NOMO-1 treated with dmso at 0.1 percent for 144 hours (cell line): ENCODE results near the gene RAX.

ENCODE experiments used
- DNase-seq: peaks from one replicate; lab custom pipeline; 2025; ENCODE audit not compliant: unreplicated experiment; lab: John Stamatoyannopoulos, UW

Gene RAX

GRCh38 chr18:59272891-59273758 lies at the start of gene RAX:
Gene RAX, minus strand, starts transcription at chr18:59273454. Its CDS starts 248 bp downstream, at chr18:59273206.
- DNase-seq: no peak

- no peak for DNase-seq
These were observed 45.3 kb upstream of the RAX start, which contains the start of gene CPLX4 for GRCh38 chr18:59318460-59319050. Gene CPLX4, minus strand, starts transcription at chr18:59318649. Its CDS starts 187 bp downstream, at chr18:59318462.

GRCh38 chr18:59311631-59312030 lies 38.4 kb upstream of the RAX start:
- DNase-seq: no peak

DNA sequence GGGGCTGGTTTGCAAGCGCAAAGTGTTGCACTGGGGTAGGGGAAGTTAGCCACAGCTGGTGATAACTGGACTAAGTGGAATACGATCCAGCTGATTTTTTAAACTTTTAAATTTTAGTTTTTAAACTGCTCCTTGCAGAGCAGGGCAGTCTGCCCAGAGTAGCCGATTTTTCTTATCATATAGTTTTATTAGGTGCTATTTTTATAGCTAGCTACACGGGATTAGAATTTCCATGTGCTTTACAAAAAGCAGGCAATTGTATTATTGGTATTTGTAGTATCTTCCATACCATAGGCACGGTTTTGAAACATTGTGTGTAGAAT lies 35.6 kb upstream of the RAX start:
- DNase-seq: no peak

- peak; percentile 15 for DNase-seq
These were observed 35.1 kb upstream of the RAX start for GRCh38 chr18:59308248-59308937.

DNA sequence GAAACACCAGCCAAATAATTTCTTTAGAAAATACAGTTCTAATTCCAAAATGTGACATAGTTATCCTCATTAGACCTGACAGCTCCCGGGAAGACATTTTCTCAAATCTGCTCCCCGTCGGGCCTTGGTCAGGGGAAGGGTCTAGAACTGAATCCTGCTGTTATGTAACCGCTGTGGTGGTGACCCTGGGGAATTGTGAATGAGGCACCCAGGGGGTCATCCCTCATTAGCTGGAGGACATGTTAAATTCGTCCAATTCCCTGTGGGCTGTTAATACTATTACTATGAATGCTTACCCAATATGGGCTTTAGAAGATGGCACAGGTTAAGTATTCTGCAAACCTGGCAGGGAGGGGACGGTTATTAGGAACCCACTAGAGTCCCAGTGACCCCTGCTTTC lies 33.4 kb upstream of the RAX start:
- no peak for DNase-seq

DNA sequence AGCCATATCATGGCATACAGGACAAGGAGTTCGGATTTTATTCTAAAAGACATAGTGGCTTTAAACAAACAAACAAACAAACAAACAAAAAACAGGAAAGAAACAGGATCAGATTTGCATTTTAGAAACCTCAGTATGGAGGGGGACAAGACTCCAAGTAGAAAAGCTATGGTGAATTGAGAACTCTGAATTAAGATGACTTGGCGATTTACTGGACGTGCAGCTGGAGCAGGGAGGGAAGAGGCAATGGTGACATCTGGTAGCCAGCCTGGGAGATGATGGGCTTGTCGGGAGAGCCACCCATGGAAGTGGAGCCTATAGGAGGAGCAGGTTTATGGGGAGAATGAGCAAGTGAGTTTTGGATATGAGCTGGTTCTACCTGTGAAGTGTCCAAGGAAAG lies 32.0 kb upstream of the RAX start:
- no peak for DNase-seq

GRCh38 chr18:59303656-59304195 lies 30.5 kb upstream of the RAX start:
- no peak for DNase-seq

DNA sequence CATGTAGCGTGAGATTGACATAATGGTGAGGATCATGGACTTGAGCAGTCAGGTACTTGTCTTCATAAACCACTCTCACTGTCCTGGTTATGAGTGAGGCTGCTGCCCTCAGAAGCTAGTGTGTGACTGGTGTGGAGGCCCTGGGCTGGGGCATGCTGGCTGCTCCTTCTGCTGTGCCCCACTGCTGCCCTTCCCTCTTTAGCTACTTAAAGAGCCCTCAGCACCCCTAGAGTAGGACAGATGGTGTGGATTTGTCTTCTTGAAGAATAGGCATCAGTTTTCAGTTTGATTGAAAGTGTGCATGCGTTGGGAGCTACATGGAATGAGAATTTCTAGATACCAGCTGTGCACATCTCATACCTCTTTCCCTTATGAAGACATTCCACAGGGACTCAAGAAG lies 29.8 kb upstream of the RAX start:
- no peak for DNase-seq

GRCh38 chr18:59301929-59302328 lies 28.7 kb upstream of the RAX start:
- DNase-seq: no peak

DNA sequence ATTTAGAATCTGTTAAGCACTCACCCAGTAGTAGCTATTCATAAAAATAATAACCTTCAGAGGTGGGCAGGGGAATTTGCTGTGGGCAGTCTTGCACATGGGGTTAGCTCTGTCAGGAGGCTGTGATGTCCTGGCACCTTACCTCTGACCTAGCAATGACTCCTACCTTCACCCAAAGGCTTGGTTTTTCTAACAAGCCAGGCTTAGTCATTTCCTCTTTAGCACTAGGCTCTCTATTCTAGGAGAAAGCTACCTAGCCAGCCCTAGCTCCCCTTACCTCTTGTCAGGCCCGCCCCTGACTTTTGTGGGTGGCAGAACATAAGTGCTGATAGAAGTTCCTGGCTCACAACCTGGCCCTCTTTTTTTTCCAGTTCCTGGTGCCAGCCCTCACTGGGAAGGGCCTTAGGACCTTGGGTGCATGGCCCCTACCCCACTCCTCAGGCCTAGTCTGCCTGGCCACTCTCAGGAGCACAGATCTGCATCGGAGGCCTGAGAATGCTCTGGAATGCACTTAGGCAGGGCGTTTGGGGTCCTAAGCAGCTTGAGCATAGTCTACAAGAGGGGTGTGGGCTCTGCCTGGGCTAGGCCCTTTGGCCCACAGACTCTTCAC lies 27.5 kb upstream of the RAX start:
- no peak for DNase-seq

- no peak for DNase-seq
These were observed 25.6 kb upstream of the RAX start for GRCh38 chr18:59298871-59299270.

- no peak for DNase-seq
These were observed 20.1 kb upstream of the RAX start for GRCh38 chr18:59293317-59293716.

DNA sequence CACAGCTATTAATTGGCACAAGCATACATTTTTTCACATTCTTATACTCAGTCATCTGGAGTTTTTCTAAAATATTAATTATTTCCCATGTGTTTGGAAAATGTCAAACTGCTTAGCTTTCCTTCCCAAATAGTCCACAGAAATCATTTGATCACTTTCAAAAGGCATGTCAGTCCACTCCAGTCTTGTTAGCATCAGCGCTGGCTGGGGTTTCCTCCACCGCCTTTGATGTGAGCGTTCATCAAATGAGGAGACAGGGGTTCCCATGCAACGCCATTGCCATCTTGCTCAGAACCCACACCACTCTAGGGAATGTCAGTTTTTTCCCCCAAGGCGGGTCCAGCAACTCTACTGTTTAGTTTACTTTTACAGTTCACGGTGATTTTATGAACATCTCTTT lies 13.1 kb upstream of the RAX start:
- DNase-seq: no peak

GRCh38 chr18:59282341-59282740 lies 9.1 kb upstream of the RAX start:
- no peak for DNase-seq

GRCh38 chr18:59279722-59280121 lies 6.5 kb upstream of the RAX start:
- no peak for DNase-seq

DNA sequence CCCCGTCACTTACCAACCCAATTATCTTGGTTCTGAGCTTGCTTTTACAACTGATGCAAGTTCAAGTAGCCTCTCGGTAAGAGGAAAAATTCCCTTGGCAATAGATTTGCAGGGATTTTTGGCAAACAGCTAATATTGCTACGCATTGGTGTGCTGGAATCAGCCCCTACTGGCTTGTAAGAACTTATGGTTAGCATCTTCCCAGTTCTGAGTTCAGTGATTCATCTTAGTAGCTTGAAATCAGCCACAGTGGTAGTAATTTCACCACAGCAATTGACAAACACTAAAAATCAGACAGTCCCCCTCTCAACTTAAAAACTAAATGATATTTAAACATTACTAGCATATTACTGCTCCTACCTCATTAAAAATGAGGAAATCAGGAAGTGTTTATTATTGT lies 5.9 kb upstream of the RAX start:
- DNase-seq: no peak

- DNase-seq: no peak
These were observed 5.5 kb upstream of the RAX start for GRCh38 chr18:59278793-59279192.

DNA sequence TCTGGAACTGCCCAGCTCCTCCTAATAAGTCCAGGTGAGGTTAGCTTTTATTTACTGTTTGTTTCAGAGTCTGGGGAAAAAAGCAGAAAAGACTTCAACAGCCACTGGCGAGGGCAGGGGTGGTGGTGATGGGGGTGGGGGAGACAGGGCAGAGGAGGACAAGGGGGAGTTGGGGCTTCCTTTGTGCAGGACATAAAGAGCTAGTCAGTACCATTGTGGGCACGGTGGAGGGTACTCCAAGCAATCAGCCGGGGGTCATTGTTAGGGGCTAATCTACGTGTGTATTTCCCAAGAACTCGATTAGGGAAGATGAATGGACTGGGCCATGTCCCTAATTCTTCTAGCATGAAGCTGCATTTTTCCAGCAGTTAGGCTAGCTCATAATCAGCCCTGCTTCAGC lies 2.8 kb upstream of the RAX start:
- no peak for DNase-seq

- no peak for DNase-seq
These were observed 2.2 kb upstream of the RAX start for GRCh38 chr18:59275406-59275949.

DNA sequence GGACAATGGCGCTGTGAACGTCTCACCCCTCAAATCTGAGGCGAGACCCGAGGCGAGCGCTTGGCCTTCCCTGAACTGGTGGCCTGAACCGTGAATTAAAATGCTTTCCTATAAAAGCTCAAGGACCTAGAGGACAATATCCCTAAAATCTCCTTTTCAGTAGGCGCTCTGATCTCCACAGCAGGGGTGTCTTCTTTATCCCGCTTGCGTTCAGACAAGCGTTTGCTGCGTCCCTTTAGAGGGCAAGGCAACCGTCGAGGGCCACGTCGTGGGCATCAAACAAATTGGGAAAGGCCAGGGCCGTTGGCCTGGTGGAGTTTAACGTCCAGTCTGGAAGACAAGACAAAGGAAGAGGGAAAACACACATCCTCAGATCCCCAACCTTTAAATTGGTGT lies 1.3 kb upstream of the RAX start:
- no peak for DNase-seq
